Measurements from ENCODE around the gene TANC2. TPM values are rescaled to one million over a fixed set of nuclear protein-coding genes. Genes with fewer than 3 reads are reported as not detected.
A peak's percentile ranks its signal among the peaks of the same experiment; 100 is the strongest.

The TANC2 gene
- total RNA-seq, 4 donors from 2014 or later = 20.1 to 33.3 (median 24.2) TPM

- intact Hi-C loops (cut with DNase I; ENCODE audit: low total_unique reads) = loop anchor here (5.0 kb wide), 1 partner anchor 624 kb away; no protein-coding TSS in a partner anchor
- peak in 1 of 2 donors; percentile 29 for DNase-seq (ENCODE audit: low spot score in 2 of 2)
- WGBS, 2 donors = 58 to 59% methylated on average over 15 of the region's 15 CpGs
- no peak overlapping the region for H3K4me3 ChIP-seq (ENCODE audit: low read depth, poor library complexity, severe bottlenecking)
- TF ChIP-seq CTCF (IDR thresholded peaks at IDR 0.05) (no peak), POLR2A (IDR thresholded peaks at IDR 0.05) (no peak)
These were observed 32.3 kb upstream of the TANC2 start for GRCh38 chr17:62933501-62934385.

GRCh38 chr17:62935098-62935497, 30.9 kb upstream of the TANC2 start:
- H3K4me3 ChIP-seq (ENCODE audit: low read depth, poor library complexity, severe bottlenecking) = no peak overlapping the region
- DNase-seq (ENCODE audit: low spot score in 2 of 2) = no peak
- WGBS, 2 donors = 88 to 89% methylated on average over 1 of the region's 1 CpG
- TF ChIP-seq CTCF (IDR thresholded peaks at IDR 0.05) (no peak), POLR2A (IDR thresholded peaks at IDR 0.05) (no peak)
- intact Hi-C loops (cut with DNase I; ENCODE audit: low total_unique reads) = no loop called here

- H3K4me3 ChIP-seq (ENCODE audit: low read depth, poor library complexity, severe bottlenecking) = no peak overlapping the region
- no peak for TF ChIP-seq CTCF (IDR thresholded peaks at IDR 0.05)
- TF ChIP-seq POLR2A (IDR thresholded peaks at IDR 0.05) = no peak
- peak in 1 of 2 donors; percentile 2 for DNase-seq (ENCODE audit: low spot score in 2 of 2)
- intact Hi-C loops (cut with DNase I; ENCODE audit: low total_unique reads) = no loop called here
- 73 to 87% methylated on average over 2 of the region's 2 CpGs for WGBS, 2 donors
These were observed 30.5 kb upstream of the TANC2 start for GRCh38 chr17:62935523-62935922.

GRCh38 chr17:62937606-62938005, 28.4 kb upstream of the TANC2 start:
- no peak overlapping the region for H3K4me3 ChIP-seq (ENCODE audit: low read depth, poor library complexity, severe bottlenecking)
- DNase-seq (ENCODE audit: low spot score in 2 of 2) = no peak
- TF ChIP-seq POLR2A (IDR thresholded peaks at IDR 0.05) = no peak
- TF ChIP-seq CTCF (IDR thresholded peaks at IDR 0.05) = no peak
- WGBS, 2 donors = 19 to 26% methylated on average over 1 of the region's 1 CpG
- intact Hi-C loops (cut with DNase I; ENCODE audit: low total_unique reads) = no loop called here

- 79 to 88% methylated on average over 4 of the region's 4 CpGs for WGBS, 2 donors
- TF ChIP-seq POLR2A (IDR thresholded peaks at IDR 0.05) (no peak), CTCF (IDR thresholded peaks at IDR 0.05) (no peak)
- H3K4me3 ChIP-seq (ENCODE audit: low read depth, poor library complexity, severe bottlenecking) = no peak overlapping the region
- intact Hi-C loops (cut with DNase I; ENCODE audit: low total_unique reads) = no loop called here
- no peak for DNase-seq (ENCODE audit: low spot score in 2 of 2)
These were observed 24.6 kb upstream of the TANC2 start for GRCh38 chr17:62941358-62941991.
